Neural progenitor cell (in vitro differentiated cells): ENCODE results near the gene ARRDC4. TPM values are rescaled to one million over a fixed set of nuclear protein-coding genes. Genes with fewer than 3 reads are reported as not detected.

Source experiments
- DNase-seq: peaks from one replicate; pipeline ENCODE4 v3.0.0-alpha.2; 2016; ENCODE audit warnings: low spot score
- H2AFZ ChIP-seq: fragments of 200-600 bp; sonication (generic); replicated peaks from 2 replicates; pipeline ENCODE4 v1.6.1; 2016; ENCODE audit warnings: antibody characterized with exemption
- H3F3A ChIP-seq: fragments of 200-600 bp; sonication (generic); 2 replicates; pipeline ENCODE4 v1.6.1; 2016; ENCODE audit warnings: antibody characterized with exemption, low read depth
- H3K27ac ChIP-seq: fragments of 200-600 bp; sonication (generic); 2 replicates; pipeline ENCODE4 v1.5.1; 2016; ENCODE audit warnings: mild to moderate bottlenecking
- H3K27me3 ChIP-seq: fragments of 200-600 bp; sonication (generic); 2 replicates; pipeline ENCODE4 v1.6.1; 2016; ENCODE audit warnings: mild to moderate bottlenecking, moderate library complexity
- H3K36me3 ChIP-seq: fragments of 200-600 bp; sonication (generic); 2 replicates; pipeline ENCODE4 v1.5.1; 2016
- H3K4me1 ChIP-seq: fragments of 200-600 bp; sonication (generic); 2 replicates; pipeline ENCODE4 v1.6.1; 2016; ENCODE audit warnings: mixed run types
- H3K4me2 ChIP-seq: fragments of 200-600 bp; sonication (generic); 2 replicates; pipeline ENCODE4 v1.6.1; 2016
- H3K4me3 ChIP-seq: fragments of 200-600 bp; sonication (generic); 2 replicates; pipeline ENCODE4 v1.5.1; 2016
- H3K79me2 ChIP-seq: fragments of 200-600 bp; sonication (generic); 2 replicates; pipeline ENCODE4 v1.6.1; 2016; ENCODE audit warnings: low read depth
- H3K9ac ChIP-seq: fragments of 200-600 bp; sonication (generic); 2 replicates; pipeline ENCODE4 v1.6.1; 2016
- H3K9me3 ChIP-seq: fragments of 200-600 bp; sonication (generic); 2 replicates; pipeline ENCODE4 v1.5.1; 2016; ENCODE audit warnings: low read depth
- H4K20me1 ChIP-seq: fragments of 200-600 bp; sonication (generic); 2 replicates; pipeline ENCODE4 v1.6.1; 2016; ENCODE audit warnings: low read depth
- H3K27ac Mint-ChIP-seq: 3 replicates; pipeline ENCODE4 v1.8.0; 2021; ENCODE audit warnings: mixed read lengths
- H3K27me3 Mint-ChIP-seq: 2 replicates; pipeline ENCODE4 v1.8.0; 2022; ENCODE audit warnings: low read depth, mild to moderate bottlenecking, inconsistent platforms, moderate library complexity, mixed read lengths; ENCODE audit not compliant: insufficient read depth
- H3K36me3 Mint-ChIP-seq: 3 replicates; pipeline ENCODE4 v1.8.0; 2021; ENCODE audit warnings: mixed read lengths
- H3K4me1 Mint-ChIP-seq: 3 replicates; pipeline ENCODE4 v1.8.0; 2021; ENCODE audit warnings: mixed read lengths
- H3K4me3 Mint-ChIP-seq: 3 replicates; pipeline ENCODE4 v1.8.0; 2021; ENCODE audit warnings: mild to moderate bottlenecking, moderate library complexity, mixed read lengths
- H3K9me3 Mint-ChIP-seq: 3 replicates; pipeline ENCODE4 v1.8.0; 2020; ENCODE audit warnings: mixed read lengths
- EZH2 ChIP-seq: fragments of 200-600 bp; sonication (generic); IDR thresholded peaks from 2 replicates; pipeline ENCODE4 v1.6.1; 2017; ENCODE audit warnings: antibody characterized with exemption, mild to moderate bottlenecking, moderate library complexity
- EZH2phosphoT487 ChIP-seq: fragments of 200-600 bp; sonication (generic); IDR thresholded peaks from 2 replicates; pipeline ENCODE4 v1.6.1; 2017; ENCODE audit warnings: antibody characterized with exemption
- total RNA-seq: library from RNA; depleted of rRNA; stranded (reverse); fragments of >200 nt; gene quantifications from 2 replicates; pipeline ENCODE4 v1.2.3, GENCODE V29; 2015; ENCODE audit warnings: low replicate concordance
- TF ChIP-seq, protein P1 (sequence below): fragments of 200-600 bp; sonication (generic); IDR thresholded peaks from 2 replicates; pipeline ENCODE4 v1.5.1; 2017; ENCODE audit warnings: antibody characterized with exemption, mild to moderate bottlenecking

The ARRDC4 gene
- total RNA-seq, 1 donor from 2014 or later = 28.2 TPM

DNA sequence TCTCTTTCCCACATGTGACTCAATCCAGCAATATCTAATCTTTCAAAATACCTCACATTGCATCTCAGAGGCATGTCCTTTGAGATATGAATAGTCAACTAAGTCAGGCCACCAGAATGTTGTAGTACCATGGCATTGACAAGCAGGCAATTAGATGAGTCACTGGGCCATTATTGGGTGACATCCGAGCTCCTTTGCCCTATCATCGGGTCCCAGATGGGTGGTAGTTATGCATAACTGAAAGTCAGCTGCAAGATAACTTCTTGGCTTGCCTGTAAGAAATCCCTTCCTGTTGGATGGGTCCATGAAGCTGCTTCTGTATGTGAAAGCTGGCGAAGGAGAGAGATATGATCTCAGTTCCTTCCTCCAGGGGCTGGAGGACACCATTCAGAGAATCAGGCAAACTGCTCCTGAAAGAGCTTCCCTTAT, 32.8 kb downstream of the ARRDC4 start:
- Histone ChIP-seq H4K20me1 (no peaks in the 10 kb centered on the region), H3F3A (no peaks in the 10 kb centered on the region), H3K27me3 (no peaks in the 10 kb centered on the region), H3K4me3 (no peak overlapping the region), H3K9me3 (no peaks in the 10 kb centered on the region), H3K27ac (no peak overlapping the region), H3K79me2 (no peaks in the 10 kb centered on the region), H2AFZ (no peak overlapping the region), H3K4me1 (no peaks in the 10 kb centered on the region), H3K9ac (no peak overlapping the region), H3K4me2 (no peak overlapping the region), H3K36me3 (no peaks in the 10 kb centered on the region)
- TF ChIP-seq, protein P1, sequence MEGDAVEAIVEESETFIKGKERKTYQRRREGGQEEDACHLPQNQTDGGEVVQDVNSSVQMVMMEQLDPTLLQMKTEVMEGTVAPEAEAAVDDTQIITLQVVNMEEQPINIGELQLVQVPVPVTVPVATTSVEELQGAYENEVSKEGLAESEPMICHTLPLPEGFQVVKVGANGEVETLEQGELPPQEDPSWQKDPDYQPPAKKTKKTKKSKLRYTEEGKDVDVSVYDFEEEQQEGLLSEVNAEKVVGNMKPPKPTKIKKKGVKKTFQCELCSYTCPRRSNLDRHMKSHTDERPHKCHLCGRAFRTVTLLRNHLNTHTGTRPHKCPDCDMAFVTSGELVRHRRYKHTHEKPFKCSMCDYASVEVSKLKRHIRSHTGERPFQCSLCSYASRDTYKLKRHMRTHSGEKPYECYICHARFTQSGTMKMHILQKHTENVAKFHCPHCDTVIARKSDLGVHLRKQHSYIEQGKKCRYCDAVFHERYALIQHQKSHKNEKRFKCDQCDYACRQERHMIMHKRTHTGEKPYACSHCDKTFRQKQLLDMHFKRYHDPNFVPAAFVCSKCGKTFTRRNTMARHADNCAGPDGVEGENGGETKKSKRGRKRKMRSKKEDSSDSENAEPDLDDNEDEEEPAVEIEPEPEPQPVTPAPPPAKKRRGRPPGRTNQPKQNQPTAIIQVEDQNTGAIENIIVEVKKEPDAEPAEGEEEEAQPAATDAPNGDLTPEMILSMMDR = no peak
- TF ChIP-seq EZH2 = no peak
- Mint-ChIP-seq H3K27me3 (no peaks in the 10 kb centered on the region), H3K27ac (no peak overlapping the region), H3K9me3 (no peaks in the 10 kb centered on the region), H3K4me3 (no peak overlapping the region), H3K36me3 (no peaks in the 10 kb centered on the region), H3K4me1 (no peaks in the 10 kb centered on the region)
- no peak for DNase-seq

DNA sequence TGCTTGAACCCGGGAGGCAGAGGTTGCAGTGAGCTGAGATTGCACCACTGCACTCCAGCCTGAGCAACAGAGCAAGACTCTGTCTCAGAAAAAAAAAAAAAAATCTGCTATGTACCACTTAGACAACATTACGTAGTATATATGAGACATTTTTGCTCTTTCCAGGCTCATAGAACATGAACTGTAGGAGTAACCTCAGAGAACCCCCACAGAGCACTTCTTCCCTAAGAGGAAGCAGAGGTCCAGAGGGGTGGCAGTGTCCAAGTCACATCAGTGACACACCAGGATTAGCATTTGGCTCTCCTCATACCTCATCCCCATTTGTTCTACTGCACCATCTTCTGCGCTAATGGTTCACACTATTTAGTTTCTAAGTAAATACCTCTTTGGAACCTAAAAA, 33.7 kb downstream of the ARRDC4 start:
- Mint-ChIP-seq H3K27ac (no peak overlapping the region), H3K36me3 (no peaks in the 10 kb centered on the region), H3K4me3 (no peak overlapping the region), H3K9me3 (no peaks in the 10 kb centered on the region), H3K27me3 (no peaks in the 10 kb centered on the region), H3K4me1 (no peaks in the 10 kb centered on the region)
- no peak overlapping the region for H2AFZ ChIP-seq
- no peaks in the 10 kb centered on the region for H3K9me3 ChIP-seq
- H3K79me2 ChIP-seq = no peaks in the 10 kb centered on the region
- H3F3A ChIP-seq = no peaks in the 10 kb centered on the region
- no peaks in the 10 kb centered on the region for H4K20me1 ChIP-seq
- no peak overlapping the region for H3K4me3 ChIP-seq
- no peak overlapping the region for H3K9ac ChIP-seq
- H3K36me3 ChIP-seq = no peaks in the 10 kb centered on the region
- DNase-seq = no peak
- no peak overlapping the region for H3K27ac ChIP-seq
- TF ChIP-seq, protein P1 = no peak
- TF ChIP-seq EZH2 (no peak), EZH2phosphoT487 (no peak)
- no peaks in the 10 kb centered on the region for H3K27me3 ChIP-seq
- no peak overlapping the region for H3K4me2 ChIP-seq
- no peaks in the 10 kb centered on the region for H3K4me1 ChIP-seq

DNA sequence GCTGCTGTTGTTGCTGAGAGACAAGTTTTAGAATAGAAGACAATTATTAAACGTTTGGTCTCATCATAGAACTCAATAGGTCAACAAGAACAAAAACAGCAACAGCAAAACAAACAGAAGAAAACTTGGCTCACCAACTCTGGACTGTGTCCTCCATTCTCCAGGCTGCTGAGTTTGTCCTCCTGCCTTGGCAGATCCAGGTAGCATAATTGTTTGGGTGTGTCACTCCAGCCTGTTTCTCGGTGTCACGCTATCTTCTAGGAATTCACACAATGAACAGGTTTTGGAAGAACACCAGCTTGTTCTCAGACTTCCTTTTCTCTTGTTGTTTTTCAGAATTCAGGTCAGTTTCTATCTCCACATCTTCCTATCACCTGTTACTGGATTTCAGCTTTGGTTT, 34.7 kb downstream of the ARRDC4 start:
- DNase-seq = no peak
- Histone ChIP-seq H3K79me2 (no peaks in the 10 kb centered on the region), H3K4me1 (no peaks in the 10 kb centered on the region), H2AFZ (no peak overlapping the region), H3K27ac (no peak overlapping the region), H3K36me3 (no peaks in the 10 kb centered on the region), H3F3A (no peaks in the 10 kb centered on the region), H3K9me3 (no peaks in the 10 kb centered on the region), H3K27me3 (no peaks in the 10 kb centered on the region), H3K9ac (no peak overlapping the region), H3K4me2 (no peak overlapping the region), H4K20me1 (no peaks in the 10 kb centered on the region), H3K4me3 (no peak overlapping the region)
- no peak overlapping the region for H3K27ac Mint-ChIP-seq
- H3K4me3 Mint-ChIP-seq = no peak overlapping the region
- H3K4me1 Mint-ChIP-seq = no peaks in the 10 kb centered on the region
- no peak for TF ChIP-seq EZH2
- no peak for TF ChIP-seq EZH2phosphoT487
- TF ChIP-seq, protein P1 = no peak
- H3K27me3 Mint-ChIP-seq = no peaks in the 10 kb centered on the region
- H3K36me3 Mint-ChIP-seq = no peaks in the 10 kb centered on the region
- H3K9me3 Mint-ChIP-seq = no peaks in the 10 kb centered on the region
